PC-3 (cell line): Measurements from ENCODE around the gene ZNF436.

Source experiments
- CTCF ChIP-seq: fragments of 300-600 bp; sonication (generic); conservative IDR thresholded peaks from 2 replicates; pipeline ENCODE4 v1.5.1; 2017; ENCODE audit warnings: antibody characterized with exemption, low read depth, mild to moderate bottlenecking, low read length
- EZH2phosphoT487 ChIP-seq: fragments of 300-600 bp; sonication (generic); IDR thresholded peaks from 2 replicates; pipeline ENCODE4 v1.6.1; 2018; ENCODE audit warnings: mild to moderate bottlenecking, antibody characterized with exemption, low read length, borderline replicate concordance

GRCh38 chr1:23400324-23401114, 30.9 kb upstream of the ZNF436 start:
- TF ChIP-seq CTCF (no peak), EZH2phosphoT487 (no peak)
